Left colon (tissue), 2 donors: ENCODE results near the gene HOXA2. TPM values are rescaled to one million over a fixed set of nuclear protein-coding genes. Genes with fewer than 3 reads are reported as not detected.
A peak's percentile ranks its signal among the peaks of the same experiment; 100 is the strongest.

Experiments used
- ATAC-seq: fragments of 200-7000 bp; cut with Tn5 transposase; one replicate; pipeline ENCODE4 v1.9.1; 2020; ENCODE audit warnings: mild to moderate bottlenecking, moderate library complexity
- DNase-seq, 2 donors: peaks; one replicate each; pipeline ENCODE4 v3.0.0-alpha.2; 2020
- intact Hi-C, 2 donors: fragments of 100-400 bp; cut with DNase I in 1 of 2; cut with micrococcal nuclease in 1 of 2; formaldehyde crosslinking; loops; one replicate each; pipeline versions ENCODE4 v1.11.2 to v1.14.0; 2022; cut with DNase I, micrococcal nuclease
- total RNA-seq, 2 donors: library from RNA; stranded (reverse); fragmentation: NEBNext Ultra II Directional; extraction: Animal tissue kit (Norgen Biotek cat#: 25700); gene quantifications; one replicate each; pipeline ENCODE4 v1.2.1, GENCODE V29; 2021
- donor health status: DM: no; HTN: no; CAD: no.
- donor health status: DM: yes; HTN: yes; CAD: no.

The HOXA2 gene
- total RNA-seq, 2 donors from 2014 or later: 2.7 to 3.2 TPM

GRCh38 chr7:27106181-27106900 is 3.9 kb upstream of the HOXA2 start:
- DNase-seq (no peak), ATAC-seq (peak; percentile 16)
- intact Hi-C loops: no loop called here

GRCh38 chr7:27105301-27106031 is 3.0 kb upstream of the HOXA2 start:
- DNase-seq (no peak), ATAC-seq (no peak)
- intact Hi-C loops: no loop called here

GRCh38 chr7:27104341-27105058 is 2.0 kb upstream of the HOXA2 start:
- intact Hi-C loops: no loop called here
- no peak for ATAC-seq

GRCh38 chr7:27103489-27104226 is 1.2 kb upstream of the HOXA2 start:
- DNase-seq: peak; percentile 60 to 66
- intact Hi-C loops: no loop called here
- peak; percentile 32 for ATAC-seq

More at GRCh38 chr7:27104341-27105058, 2.0 kb upstream of the HOXA2 start:
- no peak for DNase-seq

- intact Hi-C loops: no loop called here
- DNase-seq (peak in 1 of 2 donors; percentile 59), ATAC-seq (no peak)
Observed at GRCh38 chr7:27101957-27102580, 414 bp downstream of the HOXA2 start.

- intact Hi-C loops: no loop called here
- DNase-seq: no peak
- ATAC-seq: no peak
Observed at GRCh38 chr7:27101171-27101956, 1.1 kb downstream of the HOXA2 start.

GRCh38 chr7:27100694-27101170 is 1.8 kb downstream of the HOXA2 start:
- DNase-seq: no peak
- intact Hi-C loops: no loop called here
- no peak for ATAC-seq

- DNase-seq (no peak), ATAC-seq (no peak)
- intact Hi-C loops: loop anchor here in 1 of 2 donors (5.0 kb wide), 1 partner anchor 237 kb away; the partner anchor contains the start of gene SKAP2
Observed at GRCh38 chr7:27099453-27100370, 2.8 kb downstream of the HOXA2 start.

- ATAC-seq (peak; percentile 13), DNase-seq (peak; percentile 62 to 66)
- intact Hi-C loops: loop anchor here in 1 of 2 donors (5.0 kb wide), 1 partner anchor 237 kb away; the partner anchor contains the start of gene SKAP2
Observed at GRCh38 chr7:27098578-27099451, 3.7 kb downstream of the HOXA2 start.

- ATAC-seq (peak; percentile 9), DNase-seq (peak in 1 of 2 donors; percentile 50)
- intact Hi-C loops: loop anchor here in 1 of 2 donors (5.0 kb wide), 1 partner anchor 236 kb away; the partner anchor contains the start of gene SKAP2
Observed at GRCh38 chr7:27097686-27098577, 4.6 kb downstream of the HOXA2 start.

- intact Hi-C loops: loop anchor here in 1 of 2 donors (5.0 kb wide), 1 partner anchor 235 kb away; the partner anchor contains the start of gene SKAP2
- DNase-seq (peak in 1 of 2 donors; percentile 59), ATAC-seq (peak; percentile 31)
Observed at GRCh38 chr7:27096768-27097514, 5.5 kb downstream of the HOXA2 start.

- intact Hi-C loops: loop anchor here in 1 of 2 donors (5.0 kb wide), 1 partner anchor 234 kb away; the partner anchor contains the start of gene SKAP2
- DNase-seq (peak; percentile 91), ATAC-seq (peak; percentile 73)
Observed at GRCh38 chr7:27095897-27096767, 6.4 kb downstream of the HOXA2 start, which contains the start of gene HOXA1. HOXA1 (minus strand) TSS chr7:27096000; CDS start chr7:27095912, 88 bp downstream.
